Fibroblast of villous mesenchyme (primary cell): Measurements from ENCODE around the gene EPHA8. TPM values are rescaled to one million over a fixed set of nuclear protein-coding genes. Genes with fewer than 3 reads are reported as not detected.
A peak's percentile ranks its signal among the peaks of the same experiment; 100 is the strongest.

Source experiments
- DNase-seq: peaks from one replicate; pipeline ENCODE4 v3.0.0-alpha.2; 2010; ENCODE audit warnings: low read depth
- H3K4me3 ChIP-seq: 2 replicates; pipeline ENCODE4 v1.5.1; 2011; ENCODE audit warnings: low read depth, mild to moderate bottlenecking, low read length
- total RNA-seq: library from RNA; depleted of rRNA; stranded (reverse); fragments of >200 nt; gene quantifications from 2 replicates; pipeline ENCODE4 v1.2.3, GENCODE V29; 2012
- TF ChIP-seq, protein P1 (sequence below): IDR thresholded peaks from 2 replicates; pipeline ENCODE4 v1.5.1; 2012; ENCODE audit warnings: low read depth, mild to moderate bottlenecking, low read length; ENCODE audit not compliant: insufficient read depth

The EPHA8 gene
- total RNA-seq, 1 donor, result not detected

DNA sequence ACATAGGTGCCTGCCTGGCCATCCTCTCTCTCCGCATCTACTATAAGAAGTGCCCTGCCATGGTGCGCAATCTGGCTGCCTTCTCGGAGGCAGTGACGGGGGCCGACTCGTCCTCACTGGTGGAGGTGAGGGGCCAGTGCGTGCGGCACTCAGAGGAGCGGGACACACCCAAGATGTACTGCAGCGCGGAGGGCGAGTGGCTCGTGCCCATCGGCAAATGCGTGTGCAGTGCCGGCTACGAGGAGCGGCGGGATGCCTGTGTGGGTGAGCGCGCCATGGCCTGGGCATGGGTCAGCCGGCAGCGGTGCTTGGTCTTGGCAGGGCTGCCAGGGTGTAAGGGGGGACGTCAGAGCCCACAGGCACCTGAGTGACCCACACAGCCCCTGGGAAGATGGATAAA lies 13.3 kb downstream of the EPHA8 start:
- no peak overlapping the region for H3K4me3 ChIP-seq
- TF ChIP-seq, protein P1, sequence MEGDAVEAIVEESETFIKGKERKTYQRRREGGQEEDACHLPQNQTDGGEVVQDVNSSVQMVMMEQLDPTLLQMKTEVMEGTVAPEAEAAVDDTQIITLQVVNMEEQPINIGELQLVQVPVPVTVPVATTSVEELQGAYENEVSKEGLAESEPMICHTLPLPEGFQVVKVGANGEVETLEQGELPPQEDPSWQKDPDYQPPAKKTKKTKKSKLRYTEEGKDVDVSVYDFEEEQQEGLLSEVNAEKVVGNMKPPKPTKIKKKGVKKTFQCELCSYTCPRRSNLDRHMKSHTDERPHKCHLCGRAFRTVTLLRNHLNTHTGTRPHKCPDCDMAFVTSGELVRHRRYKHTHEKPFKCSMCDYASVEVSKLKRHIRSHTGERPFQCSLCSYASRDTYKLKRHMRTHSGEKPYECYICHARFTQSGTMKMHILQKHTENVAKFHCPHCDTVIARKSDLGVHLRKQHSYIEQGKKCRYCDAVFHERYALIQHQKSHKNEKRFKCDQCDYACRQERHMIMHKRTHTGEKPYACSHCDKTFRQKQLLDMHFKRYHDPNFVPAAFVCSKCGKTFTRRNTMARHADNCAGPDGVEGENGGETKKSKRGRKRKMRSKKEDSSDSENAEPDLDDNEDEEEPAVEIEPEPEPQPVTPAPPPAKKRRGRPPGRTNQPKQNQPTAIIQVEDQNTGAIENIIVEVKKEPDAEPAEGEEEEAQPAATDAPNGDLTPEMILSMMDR, result no peak
- no peak for DNase-seq

DNA sequence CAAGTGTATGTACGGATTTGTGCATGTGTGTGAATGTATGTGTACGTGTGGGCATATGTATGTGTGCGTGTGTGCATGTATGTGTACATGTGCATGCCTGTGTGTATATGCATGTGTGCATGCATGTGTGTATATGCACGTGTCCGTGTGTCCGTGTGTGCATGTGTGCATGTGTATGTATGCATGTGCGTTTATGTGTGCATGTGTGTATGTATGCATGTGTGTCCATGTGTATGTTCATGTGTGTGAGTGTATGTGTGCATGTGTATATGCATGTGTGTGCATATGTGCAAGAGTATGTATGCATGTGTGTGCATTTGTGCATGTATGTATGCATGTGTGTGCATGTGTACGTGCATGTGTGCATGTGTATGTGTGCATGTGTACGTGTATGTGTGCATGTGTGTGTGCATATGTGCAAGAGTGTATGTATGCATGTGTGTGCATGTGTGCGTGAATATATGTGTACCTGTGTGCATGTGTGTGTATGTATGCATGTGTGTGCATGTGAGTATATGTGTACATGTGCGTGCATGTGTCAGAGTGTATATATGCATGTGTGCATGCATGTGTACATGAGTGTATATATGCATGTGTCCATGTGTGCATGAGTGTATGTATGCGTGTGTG lies 15.6 kb downstream of the EPHA8 start:
- H3K4me3 ChIP-seq, result no peak overlapping the region
- no peak for DNase-seq
- TF ChIP-seq, protein P1, result no peak

DNA sequence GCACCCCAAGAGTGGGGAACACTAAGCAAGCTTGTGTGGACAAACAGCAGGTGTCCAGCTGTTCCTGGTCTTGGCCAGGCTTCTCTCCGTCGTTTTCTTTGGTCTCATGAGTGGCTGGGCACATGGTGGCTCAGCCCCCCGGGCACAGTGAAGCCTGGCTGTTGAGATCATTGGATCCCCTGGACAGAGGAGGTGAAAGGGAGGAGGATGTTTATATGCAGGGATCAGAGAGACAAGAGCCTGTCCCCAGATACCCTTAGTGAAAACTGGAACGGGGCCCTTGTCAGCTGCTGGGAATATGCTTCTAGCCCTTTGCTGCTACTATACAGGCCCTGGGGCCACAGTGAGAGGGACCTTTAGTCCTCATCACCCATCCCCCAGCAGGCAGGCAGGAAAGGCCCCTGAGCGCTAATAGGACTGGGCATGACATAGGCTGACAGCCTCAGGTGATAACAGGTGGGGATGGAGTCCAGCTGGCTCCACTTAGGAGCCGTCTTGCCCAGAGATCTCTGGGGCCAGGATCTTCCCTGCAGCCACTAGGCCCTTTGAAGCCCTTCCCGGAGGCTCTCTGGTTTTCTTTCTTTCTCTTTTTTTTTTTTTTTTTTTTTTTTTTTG lies 16.4 kb downstream of the EPHA8 start:
- TF ChIP-seq, protein P1, result no peak
- no peak for DNase-seq

DNA sequence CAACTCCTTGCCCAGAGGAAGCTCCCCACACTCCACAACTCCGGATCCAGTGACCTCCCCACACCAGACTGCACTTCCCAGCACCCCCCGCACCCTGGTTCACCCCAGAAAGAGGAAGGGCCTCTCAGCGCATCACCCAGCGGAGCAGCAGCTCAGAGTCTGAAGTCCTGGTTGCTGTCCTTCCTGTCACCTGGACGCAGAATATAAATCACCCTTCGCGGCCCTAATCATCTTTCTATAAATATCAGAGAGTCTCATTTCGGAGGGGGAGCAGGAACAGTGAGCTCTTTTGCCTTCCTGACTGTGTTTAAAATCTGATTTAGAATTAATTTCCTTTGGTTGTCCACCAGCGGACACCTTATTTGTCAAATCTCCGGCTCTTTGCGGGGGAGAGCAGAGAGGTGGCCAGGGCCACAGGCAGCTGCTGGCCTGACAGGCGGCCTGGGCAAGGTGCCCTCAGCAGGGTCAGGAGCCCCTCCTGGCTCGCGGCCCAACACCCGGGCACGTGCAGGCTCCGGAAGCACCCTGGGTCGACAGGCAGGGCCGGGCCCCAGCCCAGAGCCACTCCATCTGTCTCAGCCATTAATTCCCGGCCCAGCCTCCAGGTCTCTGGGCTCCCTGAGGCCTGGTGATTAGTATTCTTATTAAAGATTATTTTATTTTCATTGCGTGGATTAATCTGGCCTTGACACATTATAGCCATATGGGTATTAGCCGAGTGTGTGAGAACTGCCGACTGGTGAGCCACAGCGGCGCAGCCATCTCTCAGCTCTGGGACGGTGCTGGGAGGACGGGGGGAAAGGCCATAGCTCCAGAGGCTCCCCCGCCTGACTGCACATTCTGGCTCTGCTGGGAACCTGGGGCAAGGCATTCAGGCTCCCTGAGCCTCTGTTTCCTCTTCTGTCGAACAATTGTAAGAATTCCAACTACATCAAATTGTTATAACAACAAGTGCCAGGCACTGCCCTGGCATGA lies 19.7 kb downstream of the EPHA8 start:
- TF ChIP-seq, protein P1, result no peak
- DNase-seq, result no peak
- no peak overlapping the region for H3K4me3 ChIP-seq

More for the DNA sequence above, 16.4 kb downstream of the EPHA8 start:
- H3K4me3 ChIP-seq, result no peak overlapping the region

DNA sequence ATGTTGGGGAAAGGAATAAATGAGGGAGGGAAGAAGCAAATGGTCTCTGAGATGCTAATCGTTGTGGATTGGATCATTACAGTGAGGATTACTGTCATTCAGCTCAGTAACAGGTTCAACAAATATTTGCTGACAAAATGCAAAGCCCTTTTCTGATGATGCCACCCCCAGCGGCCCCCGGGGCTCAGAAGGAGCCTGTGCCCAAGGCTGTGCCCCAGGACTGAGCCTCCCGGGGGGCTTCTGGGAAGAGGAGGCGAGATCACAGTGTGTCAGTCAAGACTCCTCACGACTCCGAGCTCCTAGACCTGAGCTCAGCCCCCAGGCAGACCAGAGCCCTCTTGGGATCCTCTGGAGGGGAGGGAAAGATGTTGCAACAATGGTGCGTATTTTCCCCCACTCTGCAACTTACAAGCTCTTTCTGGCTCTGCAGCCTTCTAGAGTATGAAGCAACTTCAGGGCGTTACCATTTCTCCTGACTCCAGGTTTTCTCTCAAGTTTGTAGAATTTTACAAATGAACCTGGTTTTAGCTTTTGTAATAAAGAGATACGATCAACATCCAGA lies 20.8 kb downstream of the EPHA8 start:
- DNase-seq, result peak; percentile 8
- TF ChIP-seq, protein P1, result no peak
- H3K4me3 ChIP-seq, result no peak overlapping the region

DNA sequence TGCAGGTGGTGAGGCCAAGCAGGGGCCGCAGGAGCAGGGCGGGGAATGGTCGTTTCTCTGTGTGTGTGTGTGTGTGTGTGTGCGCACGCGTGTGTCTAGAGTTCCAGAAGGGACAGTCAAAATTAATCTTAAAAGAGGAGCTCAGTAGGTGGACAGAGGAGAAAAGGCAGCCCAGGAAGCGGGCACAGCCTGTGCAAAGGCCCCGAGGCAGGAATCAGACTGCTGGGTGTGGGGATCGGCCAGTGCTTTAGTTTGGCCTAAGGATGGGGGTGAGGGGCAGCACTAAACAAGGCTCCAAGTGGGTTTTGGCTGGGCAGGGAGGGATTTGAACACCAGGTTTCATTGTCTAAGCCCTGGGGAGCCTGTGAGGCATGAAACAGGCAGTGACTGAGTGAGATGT lies 21.7 kb downstream of the EPHA8 start:
- no peak overlapping the region for H3K4me3 ChIP-seq
- TF ChIP-seq, protein P1, result no peak
- DNase-seq, result no peak
